Measurements from ENCODE around the gene PHLDB3.
A peak's percentile ranks its signal among the peaks of the same experiment; 100 is the strongest.
"Not testable (repeated sequence)": the region's sequence is repeated elsewhere in the genome, so short reads cannot be mapped to it uniquely, and the experiment has no call there.

Gene PHLDB3

DNA sequence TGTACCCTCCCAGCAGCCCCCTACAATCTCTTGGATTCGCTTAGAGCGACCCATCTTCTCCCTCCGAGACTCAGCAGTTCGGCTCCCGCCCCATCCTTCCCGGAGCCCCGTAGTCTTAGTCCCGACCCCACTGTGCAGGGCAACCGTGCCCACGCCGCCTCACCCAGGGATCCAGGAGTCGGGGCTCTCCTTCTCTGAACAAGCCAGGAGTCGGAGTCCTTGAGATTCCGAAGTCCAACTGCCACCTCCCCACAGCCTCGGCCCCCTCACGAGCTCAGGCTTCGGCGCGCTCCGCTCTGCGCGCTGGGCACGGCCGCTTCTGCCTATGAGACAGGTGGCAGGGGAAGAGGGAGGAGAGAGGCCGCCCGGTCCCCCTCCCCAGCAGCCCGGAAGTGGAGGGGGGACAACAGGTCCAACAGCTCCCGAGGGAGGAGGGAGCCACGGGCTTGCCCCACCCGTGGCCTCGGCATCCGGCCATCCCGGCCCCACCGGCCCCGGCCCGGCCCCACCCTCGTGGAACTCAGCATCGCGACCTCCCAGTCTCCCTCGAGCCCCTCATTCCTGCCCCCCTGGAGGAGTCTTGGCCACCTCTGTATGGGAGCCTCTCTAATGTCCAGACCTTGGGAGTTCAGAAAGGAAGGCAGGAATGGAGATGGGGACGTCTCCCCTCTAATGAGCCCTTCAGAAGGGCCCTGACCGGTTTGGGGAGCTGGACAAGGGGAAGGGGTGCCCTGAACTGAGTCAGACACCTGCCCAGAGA, at the start of gene PHLDB3:
Gene PHLDB3 (minus strand): TSS at position 321 of the 760 bp plus-strand sequence. CDS start 628 bp downstream, outside the sequence.
- no peak for DNase-seq

DNA sequence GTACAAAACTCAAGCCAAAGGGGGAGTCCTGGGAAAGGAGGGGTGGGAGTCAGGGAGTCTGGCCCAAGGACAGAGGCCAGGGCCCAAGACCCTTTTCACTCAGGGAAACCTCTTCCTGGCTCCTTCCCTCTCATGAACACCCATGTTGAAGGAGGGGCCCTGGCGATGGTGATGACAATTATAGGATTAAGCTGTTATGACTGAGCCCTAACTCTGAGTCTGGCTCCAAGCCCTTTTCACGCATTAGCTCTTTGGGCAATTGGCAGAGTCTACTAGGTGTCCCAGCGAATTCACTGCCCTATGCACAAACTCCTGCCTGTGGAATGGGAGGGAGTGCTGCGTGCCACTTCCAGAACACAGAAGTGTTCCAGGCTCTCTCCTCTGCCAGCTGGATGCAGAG, 49.1 kb upstream of the PHLDB3 start:
- DNase-seq = no peak

DNA sequence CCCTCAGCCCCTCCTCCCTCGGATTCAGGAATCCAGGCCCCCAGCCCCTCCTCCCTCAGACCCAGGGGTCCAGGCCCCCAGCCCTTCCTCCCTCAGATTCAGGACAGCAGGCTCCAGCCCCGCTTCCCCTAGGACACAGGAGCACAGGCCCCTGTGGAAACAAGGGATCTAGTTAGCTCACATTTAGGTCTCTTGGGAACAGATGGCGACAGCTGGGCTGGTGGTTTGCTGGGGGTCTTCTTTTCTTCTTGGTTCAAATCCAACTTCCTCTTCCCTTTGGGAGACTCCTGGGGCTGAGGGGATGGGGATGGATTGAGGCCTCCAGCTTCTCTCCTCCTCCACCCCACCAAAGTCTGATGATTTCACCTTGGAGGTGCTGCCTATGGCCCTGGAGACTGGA, 48.1 kb upstream of the PHLDB3 start:
- DNase-seq = no peak

DNA sequence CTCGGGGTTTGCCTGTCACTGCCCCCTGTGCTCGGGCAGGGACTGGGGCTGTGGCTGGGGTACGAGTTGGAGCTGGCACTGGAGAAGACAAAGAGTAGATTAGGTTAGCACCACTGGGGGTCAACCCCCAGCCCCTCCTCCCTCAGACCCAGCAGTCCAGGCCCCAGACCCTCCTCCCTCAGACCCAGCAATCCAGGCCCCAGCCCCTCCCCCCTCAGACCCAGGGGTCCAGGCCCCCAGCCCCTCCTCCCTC, 47.6 kb upstream of the PHLDB3 start:
- no peak for DNase-seq

DNA sequence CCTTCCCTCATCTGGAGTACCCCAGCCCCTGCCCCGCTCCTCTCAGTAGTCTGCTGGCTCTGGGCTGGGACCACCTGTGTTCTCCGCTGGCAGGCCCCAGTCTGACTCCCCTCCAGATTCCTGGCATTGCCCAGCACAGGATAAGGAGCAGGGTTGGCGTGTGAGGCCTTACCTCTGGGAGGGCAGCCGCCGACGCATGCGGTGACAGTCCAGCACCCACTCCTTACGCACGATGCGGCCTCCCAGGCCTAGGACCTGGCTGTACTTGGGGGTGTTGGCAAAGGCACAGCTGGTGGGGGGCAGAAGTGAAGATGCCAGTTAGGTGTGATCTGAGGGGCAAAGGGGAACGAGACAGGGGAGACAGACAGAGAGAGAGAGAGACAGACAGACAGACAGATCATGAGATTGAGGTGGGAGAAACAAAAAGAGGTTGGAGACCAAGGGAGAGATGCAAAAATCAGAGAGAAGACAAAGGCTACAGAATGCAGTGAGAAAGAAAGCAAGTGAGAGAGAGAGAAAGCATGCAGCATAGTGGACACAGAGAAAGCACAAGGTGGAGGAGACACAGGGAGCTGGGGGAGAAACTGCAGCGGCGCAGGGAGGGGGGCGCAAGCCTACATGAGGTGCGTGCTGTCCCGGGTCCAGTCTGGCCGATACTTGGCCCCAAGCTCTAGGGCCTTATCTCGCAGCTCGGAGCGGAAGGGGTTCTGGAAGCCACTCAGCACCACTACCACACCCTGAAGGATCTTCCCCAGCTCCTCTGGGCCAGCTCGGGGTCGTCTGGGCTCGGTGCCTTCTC, 47.1 kb upstream of the PHLDB3 start:
- DNase-seq = no peak

DNA sequence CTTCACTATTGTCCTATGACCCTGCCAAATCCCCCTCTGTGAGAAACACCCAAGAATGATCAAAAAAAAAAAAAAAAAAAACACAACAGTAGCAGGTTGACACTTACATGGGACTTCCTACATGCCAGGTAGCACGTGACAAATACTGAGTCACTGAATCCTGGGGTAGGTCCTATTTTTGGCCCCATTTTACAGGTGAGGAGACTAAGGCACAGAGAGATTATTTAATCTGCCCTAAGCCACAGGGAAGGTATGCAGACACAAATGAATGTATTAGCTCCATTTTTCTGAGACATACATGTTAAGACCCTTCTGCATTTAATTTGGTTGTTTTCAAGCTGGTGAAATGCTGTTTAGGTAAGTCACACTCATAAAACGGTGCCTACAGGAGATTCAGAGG, 44.2 kb upstream of the PHLDB3 start:
- DNase-seq = no peak

DNA sequence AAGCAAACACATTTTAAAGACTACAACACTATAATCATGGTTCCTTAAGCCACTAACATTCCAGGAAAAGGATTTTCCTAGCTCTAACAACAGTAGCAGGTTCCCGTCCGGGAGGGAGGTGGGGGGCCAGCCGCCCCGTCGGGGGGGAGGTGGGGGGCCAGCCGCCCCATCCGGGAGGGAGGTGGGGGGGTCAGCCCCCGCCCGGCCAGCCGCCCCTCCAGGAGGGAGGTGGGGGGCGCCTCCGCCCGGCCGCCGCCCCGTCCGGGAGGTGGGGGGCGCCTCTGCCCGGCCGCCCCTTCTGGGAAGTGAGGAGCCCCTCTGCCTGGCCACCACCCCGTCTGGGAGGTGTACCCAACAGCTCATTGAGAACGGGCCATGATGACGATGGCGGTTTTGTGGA, 43.4 kb upstream of the PHLDB3 start:
- not testable (repeated sequence) for DNase-seq

DNA sequence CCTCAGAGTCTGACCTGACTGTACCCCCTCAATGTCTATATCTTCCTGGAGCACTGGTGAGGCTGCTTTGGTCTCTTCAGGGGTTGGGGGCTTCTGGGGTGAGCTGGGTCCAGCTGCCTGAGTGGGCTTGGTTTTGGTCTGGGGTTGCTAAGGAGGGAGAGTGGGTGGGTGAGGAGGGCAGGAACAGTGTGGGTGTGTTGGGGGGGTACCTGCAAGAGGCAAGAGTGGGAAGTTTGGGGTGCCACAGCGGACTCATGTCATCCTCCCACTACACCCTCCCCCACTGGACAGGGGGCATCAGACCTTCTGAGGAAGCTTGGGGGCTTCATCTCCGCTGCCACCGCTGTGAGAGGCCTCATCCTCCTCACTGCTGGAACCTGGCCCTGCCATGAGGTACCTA, 42.0 kb upstream of the PHLDB3 start:
- no peak for DNase-seq

DNA sequence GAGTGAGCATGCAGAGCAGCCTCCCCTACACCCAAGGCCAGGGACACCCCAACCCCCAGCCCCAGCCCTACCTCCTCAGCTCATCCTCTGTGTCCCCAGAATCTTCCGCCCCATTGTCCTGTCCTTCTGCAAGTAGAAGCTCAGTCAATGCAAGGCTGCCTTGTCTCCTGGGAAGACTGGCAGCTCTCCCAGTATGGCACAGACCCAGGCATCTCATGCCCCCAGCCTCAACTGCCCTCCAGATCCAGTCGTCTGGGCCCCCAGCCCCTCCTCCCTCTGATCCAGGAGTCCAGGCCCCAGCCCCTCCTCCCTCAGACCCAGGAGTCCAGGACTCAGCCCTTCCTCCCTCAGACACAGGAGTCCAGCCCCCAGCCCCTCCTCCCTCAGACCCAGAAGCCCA, 41.4 kb upstream of the PHLDB3 start:
- no peak for DNase-seq

DNA sequence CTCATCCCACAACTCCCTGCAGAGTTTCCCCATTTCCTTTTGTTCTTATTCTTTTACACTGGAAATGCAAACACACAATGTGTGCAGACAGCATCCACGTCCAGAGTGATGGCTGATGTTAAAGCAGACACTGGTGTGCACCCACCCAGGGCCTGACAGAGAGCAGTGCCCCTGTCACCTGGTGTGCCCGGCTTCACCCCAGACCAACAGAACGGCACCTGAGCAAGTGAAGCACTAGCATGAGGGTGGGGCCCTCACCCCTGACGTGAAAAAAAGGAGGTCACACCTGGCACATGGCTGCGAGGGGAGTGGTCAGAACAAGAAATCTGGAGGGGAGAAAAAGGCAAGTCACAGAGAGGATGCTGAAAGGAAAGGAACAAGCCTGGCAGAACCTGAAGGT, 40.7 kb upstream of the PHLDB3 start:
- no peak for DNase-seq

DNA sequence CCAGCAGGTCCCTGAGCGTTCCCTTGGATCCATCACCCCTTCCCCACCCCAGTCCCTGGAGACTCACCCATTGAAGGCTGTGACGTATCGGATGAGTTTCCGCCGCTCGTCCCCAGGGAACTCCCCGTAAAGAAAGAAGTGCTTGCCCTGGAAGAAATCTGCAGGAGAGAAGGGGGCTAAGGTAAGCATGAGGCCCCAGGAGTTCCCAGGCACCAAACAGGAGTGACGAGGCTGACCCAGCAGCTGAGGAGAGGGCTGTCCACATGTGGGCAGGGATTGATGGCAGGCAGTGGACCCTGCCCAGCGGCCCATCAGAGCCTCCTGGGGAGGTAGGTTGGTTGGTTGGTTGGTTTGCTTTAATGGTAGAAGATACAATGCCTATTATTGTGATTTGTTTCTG, 39.5 kb upstream of the PHLDB3 start:
- no peak for DNase-seq

DNA sequence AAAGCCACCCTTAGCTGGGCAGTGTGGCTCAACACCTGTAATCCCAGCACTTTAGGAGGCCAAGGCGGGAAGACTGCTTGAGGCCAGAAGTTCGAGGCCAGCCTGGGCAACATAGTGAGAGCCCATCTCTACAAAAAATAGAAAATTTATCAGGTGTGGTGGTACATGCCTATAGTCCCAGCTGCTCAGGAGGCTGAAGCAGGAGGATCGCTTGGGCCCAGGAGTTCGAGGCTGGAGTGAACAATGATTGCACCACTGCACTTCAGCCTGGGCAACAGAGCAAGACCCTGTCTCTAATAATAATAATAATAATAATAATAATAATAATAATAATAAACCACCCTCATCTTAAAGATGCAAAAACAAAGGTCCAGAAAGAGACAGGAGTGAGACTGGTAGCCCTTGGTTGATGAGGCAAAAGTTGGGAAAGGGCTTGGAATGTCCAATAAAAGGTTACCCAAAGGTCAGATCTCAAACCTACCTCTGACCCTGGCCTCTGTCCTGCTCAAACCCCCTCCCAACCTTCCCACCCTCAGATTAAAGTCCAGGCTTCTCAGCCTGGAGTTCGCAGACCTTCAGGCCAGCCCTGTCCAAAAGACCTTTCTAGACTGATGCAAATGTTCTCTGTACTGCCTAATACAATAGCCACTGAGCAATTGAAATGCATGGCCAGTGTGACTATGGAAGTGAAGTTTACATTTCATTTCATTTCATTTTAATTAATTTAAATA, 37.5 kb upstream of the PHLDB3 start:
- DNase-seq = no peak

DNA sequence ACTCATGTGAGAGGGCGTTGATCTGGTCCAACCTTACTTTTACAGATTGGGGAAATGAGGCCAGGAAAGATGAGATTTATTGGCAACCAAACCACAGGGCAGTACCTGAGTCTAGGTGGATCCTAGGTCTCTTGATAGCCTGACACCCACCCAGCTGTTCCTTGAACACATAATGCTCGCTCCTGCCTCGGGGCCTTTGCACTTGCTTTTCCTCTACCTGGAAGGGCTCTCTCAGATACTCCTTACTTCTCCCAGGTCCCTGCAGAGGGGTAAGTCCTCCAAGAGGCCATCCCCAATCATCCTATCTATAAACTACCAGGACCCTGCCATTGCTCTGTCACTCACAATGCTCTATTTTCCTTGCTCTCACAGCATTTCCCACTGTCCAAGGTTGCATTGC, 35.8 kb upstream of the PHLDB3 start:
- no peak for DNase-seq

DNA sequence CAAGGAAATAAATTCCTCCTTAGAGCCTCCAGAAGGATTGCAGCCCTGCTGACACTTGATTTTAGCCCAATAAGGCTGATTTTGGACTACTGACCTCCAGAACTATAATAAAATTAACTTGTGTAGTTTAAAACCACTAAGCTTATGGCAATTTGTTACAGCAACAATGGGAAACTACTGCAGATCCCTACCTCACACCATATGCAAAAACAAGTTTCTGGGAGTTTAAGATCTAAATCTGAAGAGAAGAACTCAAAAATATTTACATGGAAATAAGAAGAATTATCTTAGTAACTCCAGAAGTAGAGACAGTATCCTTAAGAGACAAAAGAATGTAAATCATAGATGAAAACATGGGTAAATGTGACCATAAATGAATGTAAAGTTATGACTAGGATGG, 34.4 kb upstream of the PHLDB3 start:
- no peak for DNase-seq

DNA sequence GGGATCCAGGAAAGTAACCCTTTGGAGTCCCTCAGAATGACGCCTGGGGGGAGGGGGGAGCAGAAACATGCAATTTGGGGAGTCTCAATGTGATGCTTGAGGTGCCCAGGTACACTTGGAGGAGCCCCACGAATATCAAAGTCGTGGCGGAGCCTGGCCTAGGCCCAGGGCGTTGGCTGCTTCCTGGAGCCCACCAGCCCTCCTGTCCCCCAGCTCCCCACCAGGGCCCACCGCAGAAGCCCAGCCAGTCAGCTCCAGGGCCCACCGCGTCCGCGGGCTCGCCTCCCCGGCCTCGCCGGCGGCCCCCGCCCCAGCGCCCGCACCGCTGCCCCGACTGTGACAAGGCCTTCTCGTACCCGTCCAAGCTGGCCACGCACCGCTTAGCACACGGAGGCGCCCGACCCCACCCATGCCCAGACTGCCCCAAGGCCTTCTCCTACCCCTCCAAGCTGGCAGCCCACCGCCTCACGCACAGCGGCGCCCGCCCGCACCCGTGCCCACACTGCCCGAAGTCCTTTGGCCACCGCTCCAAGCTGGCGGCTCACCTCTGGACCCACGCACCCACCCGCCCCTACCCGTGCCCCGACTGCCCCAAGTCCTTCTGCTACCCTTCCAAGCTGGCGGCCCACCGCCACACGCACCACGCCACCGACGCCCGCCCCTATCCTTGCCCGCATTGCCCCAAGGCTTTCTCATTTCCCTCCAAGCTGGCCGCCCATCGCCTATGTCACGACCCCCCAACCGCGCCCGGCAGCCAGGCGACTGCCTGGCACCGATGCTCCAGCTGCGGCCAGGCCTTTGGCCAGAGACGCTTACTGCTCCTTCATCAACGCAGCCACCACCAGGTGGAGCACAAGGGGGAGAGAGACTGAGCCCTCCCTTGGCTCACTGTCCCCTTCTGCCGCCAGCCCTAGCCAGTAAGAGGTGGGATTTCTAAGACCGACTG, 30.5 kb upstream of the PHLDB3 start:
- DNase-seq = peak; percentile 50

DNA sequence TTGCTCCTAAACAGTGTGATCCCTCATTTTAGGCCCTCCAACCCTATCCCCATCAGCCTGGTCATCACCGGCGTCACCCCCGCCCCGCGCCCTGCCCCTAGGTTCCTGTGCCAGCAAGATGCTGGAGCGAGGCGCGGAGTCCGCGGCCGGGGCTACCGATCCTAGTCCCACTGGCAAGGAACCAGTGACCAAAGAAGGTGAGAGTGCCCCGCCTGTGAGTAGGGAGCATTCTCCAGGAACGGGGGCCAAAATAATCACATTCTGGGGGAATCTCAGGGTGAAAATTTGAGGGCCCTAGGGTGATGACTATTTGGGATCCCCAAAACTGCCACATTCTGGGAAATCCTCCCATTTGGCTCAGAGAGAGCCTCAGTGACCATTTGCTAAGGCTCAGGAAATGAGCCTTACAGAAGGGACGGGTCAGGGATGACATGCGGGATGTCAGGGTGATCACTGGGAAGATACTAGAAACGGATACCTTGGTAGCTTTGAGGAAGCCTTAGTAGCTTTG, 29.8 kb upstream of the PHLDB3 start:
- DNase-seq = no peak

DNA sequence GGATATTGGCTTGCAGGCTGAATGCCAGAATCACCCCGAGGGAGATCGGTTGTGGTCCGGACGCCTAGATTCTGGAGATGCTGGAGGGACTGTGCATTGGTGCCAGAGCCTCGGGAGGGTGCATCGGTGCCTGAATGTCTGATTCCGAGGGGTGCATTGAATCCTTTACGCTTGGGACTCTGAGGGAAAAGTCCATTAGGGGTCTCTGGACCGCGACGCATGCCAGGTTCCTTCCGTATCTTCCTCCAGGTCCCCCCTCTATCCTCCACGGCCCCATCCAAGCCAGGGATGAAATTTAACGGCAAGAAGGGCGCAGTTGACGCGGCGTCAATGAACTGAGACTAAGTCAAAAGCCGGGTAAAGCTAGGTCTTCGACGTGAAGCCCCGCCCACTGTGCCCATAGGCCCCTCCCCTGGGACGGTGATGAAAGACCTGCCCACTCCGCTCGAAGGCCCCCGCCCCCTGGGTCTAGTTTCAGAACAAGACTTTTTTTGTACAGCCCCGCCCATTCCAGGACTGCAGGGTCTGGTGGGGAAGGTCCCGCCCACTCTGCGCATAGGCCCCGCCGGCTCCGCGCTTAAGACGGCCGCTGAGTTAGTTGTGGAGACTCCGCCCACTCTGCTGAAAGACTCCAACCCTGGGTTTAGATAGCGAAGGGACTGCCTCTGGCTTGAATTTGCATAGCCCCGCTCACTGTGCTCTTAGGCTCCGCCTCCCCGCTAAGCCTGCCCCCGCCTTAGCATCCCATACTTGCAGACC, 29.2 kb upstream of the PHLDB3 start:
- peak; percentile 100 for DNase-seq

DNA sequence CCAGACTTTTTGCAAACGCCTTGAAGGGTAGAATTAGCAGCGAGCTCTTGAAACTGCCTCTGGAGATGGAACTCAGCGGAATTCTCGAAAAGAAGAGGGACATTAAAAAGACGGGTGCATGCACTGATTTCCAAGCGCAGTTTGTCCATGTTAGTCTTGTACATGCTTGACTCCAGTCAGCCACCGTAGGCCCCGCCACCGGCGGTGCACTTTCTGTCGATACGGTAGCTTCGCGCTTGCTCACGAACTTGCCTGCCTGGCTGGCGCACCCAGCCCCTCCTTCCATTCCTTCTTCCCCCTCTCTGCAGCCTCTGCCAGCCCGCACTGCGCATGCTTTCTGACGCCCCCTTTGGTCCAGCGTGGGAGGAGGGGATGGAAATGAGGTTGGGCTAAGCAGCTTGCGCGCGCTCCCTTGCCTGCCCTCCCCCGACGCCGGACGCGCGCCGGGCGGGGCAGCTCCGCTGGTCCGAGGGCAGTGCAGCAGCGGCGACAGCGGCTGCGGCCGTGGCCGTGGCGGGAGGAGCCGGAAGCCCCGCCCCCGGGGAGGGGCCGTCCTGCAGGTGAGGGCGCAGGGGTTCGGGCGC, 28.5 kb upstream of the PHLDB3 start, which contains the start of gene ZNF575:
Gene ZNF575 (plus strand): TSS at position 227 of the 584 bp plus-strand sequence. CDS start 1,235 bp downstream, outside the sequence.
- peak; percentile 97 for DNase-seq

DNA sequence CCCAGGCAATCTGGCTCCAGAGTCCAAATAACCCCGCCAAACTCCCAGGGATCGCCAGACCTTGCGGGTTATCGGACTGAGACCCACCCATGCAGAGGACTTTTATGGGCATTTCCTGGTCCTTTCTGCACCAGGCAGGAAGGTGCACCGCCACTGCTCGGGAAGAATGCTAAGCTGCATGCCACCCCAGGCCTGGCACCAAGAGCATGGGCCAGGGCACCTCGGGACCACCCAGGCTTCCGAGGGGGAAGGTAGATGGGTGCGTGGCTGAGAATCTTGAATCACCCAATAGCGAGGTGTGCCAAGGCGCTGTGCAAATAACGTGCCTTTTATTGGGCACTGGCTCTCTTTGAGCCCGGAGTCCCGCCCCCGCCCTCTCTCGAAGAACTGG, 28.0 kb upstream of the PHLDB3 start:
- DNase-seq = no peak

DNA sequence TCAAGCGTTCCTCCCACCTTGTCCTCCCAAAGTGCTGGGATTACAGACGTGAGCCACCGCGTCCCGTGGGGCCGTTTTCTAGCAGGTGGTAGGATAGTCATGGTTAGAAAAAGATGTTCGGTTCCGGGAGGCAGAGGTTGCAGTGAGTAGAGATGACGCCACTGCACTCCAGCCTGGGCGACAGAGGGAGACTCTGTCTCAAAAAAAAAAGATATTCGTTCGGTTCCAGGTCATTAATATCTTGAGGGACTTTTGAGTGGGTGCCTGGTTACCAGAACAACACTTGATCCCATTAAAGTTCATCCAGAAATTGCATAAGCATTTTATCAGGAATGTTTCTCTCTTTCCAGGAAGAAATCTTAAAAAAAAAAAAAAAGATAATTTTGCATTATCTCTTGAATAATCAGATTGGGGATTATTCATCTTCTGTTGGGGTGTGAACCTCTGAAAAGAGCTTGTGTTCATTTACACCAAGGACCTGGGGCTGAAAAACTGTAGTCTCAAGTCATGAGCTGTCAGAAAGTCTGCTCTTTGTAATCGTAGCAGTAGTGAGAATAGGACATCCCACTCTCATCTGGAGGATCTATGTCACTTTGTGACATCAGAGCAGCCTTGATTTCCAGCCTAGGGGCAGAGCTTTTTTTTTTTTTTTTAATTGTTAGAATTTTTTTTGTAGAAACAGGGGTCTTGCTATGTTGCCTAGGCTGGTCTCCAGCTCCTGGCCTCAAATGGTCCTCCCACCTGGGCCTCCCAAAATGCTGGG, 23.5 kb upstream of the PHLDB3 start:
- no peak for DNase-seq
